ENCODE data around the gene IGFL2. TPM values are rescaled to one million over a fixed set of nuclear protein-coding genes. Genes with fewer than 3 reads are reported as not detected.
"Not testable (repeated sequence)": the region's sequence is repeated elsewhere in the genome, so short reads cannot be mapped to it uniquely, and the experiment has no call there.

Gene IGFL2
- total and polyA plus RNA-seq, 4 donors: not detected

- 60 to 63% methylated on average over 8 of the region's 8 CpGs for WGBS, 2 donors
- Histone ChIP-seq H3K27ac (ENCODE audit: low read depth in 1 of 2, low read length in 1 of 2) (no peak overlapping the region), H3K4me3 (no peak overlapping the region), H3K4me1 (ENCODE audit: control insufficient read depth in 5 of 5, insufficient read depth in 5 of 5, low read length in 5 of 5) (no peaks in the 10 kb centered on the region), H3K9ac (ENCODE audit: insufficient read depth in 1 of 2, low read length in 2 of 2) (no peak overlapping the region), H3K27me3 (ENCODE audit: control insufficient read depth in 3 of 3, insufficient read depth in 3 of 3, low read length in 2 of 3) (peaks cover 0 to 8% (median 3%) of the 10 kb centered on the region in 3 donors), H3K9me3 (ENCODE audit: control insufficient read depth in 4 of 4, insufficient read depth in 3 of 4, low read length in 3 of 4) (no peaks in the 10 kb centered on the region), H3K36me3 (ENCODE audit: control insufficient read depth in 4 of 4, insufficient read depth in 4 of 4, low read length in 4 of 4) (no peaks in the 10 kb centered on the region)
- no peak for TF ChIP-seq CTCF (IDR thresholded peaks at IDR 0.05; ENCODE audit: control extremely low read depth, extremely low read depth)
- DNase-seq: no peak
- no peak for ATAC-seq (ENCODE audit: insufficient read depth, low FRiP score)
Measured at GRCh38 chr19:46189971-46190888, 42.2 kb downstream of the IGFL2 start.

GRCh38 chr19:46191356-46191755 lies 43.3 kb downstream of the IGFL2 start:
- Histone ChIP-seq H3K9me3 (ENCODE audit: control insufficient read depth in 4 of 4, insufficient read depth in 3 of 4, low read length in 3 of 4) (no peaks in the 10 kb centered on the region), H3K4me3 (no peak overlapping the region), H3K4me1 (ENCODE audit: control insufficient read depth in 5 of 5, insufficient read depth in 5 of 5, low read length in 5 of 5) (no peaks in the 10 kb centered on the region), H3K27ac (ENCODE audit: low read depth in 1 of 2, low read length in 1 of 2) (no peak overlapping the region), H3K36me3 (ENCODE audit: control insufficient read depth in 4 of 4, insufficient read depth in 4 of 4, low read length in 4 of 4) (no peaks in the 10 kb centered on the region), H3K27me3 (ENCODE audit: control insufficient read depth in 3 of 3, insufficient read depth in 3 of 3, low read length in 2 of 3) (peaks cover 0 to 8% (median 3%) of the 10 kb centered on the region in 3 donors), H3K9ac (ENCODE audit: insufficient read depth in 1 of 2, low read length in 2 of 2) (no peak overlapping the region)
- ATAC-seq (ENCODE audit: insufficient read depth, low FRiP score) (no peak), DNase-seq (no peak)
- no peak for TF ChIP-seq CTCF (IDR thresholded peaks at IDR 0.05; ENCODE audit: control extremely low read depth, extremely low read depth)
- 77 to 83% methylated on average over 4 of the region's 4 CpGs for WGBS, 2 donors

GRCh38 chr19:46191972-46192371 lies 43.9 kb downstream of the IGFL2 start:
- no peaks in the 10 kb centered on the region for H3K36me3 ChIP-seq (ENCODE audit: control insufficient read depth in 4 of 4, insufficient read depth in 4 of 4, low read length in 4 of 4)
- ATAC-seq (ENCODE audit: insufficient read depth, low FRiP score): no peak
- no peak for DNase-seq
- no peak overlapping the region for H3K27ac ChIP-seq (ENCODE audit: low read depth in 1 of 2, low read length in 1 of 2)
- no peaks in the 10 kb centered on the region for H3K4me1 ChIP-seq (ENCODE audit: control insufficient read depth in 5 of 5, insufficient read depth in 5 of 5, low read length in 5 of 5)
- H3K27me3 ChIP-seq (ENCODE audit: control insufficient read depth in 3 of 3, insufficient read depth in 3 of 3, low read length in 2 of 3): peaks cover 0 to 8% (median 3%) of the 10 kb centered on the region in 3 donors
- WGBS, 2 donors: 49 to 54% methylated on average over 3 of the region's 3 CpGs
- H3K9ac ChIP-seq (ENCODE audit: insufficient read depth in 1 of 2, low read length in 2 of 2): no peak overlapping the region
- H3K9me3 ChIP-seq (ENCODE audit: control insufficient read depth in 4 of 4, insufficient read depth in 3 of 4, low read length in 3 of 4): no peaks in the 10 kb centered on the region
- no peak overlapping the region for H3K4me3 ChIP-seq
- TF ChIP-seq CTCF (IDR thresholded peaks at IDR 0.05; ENCODE audit: control extremely low read depth, extremely low read depth): no peak

GRCh38 chr19:46192626-46192991 lies 44.6 kb downstream of the IGFL2 start:
- DNase-seq; H3K27ac ChIP-seq (ENCODE audit: low read depth in 1 of 2, low read length in 1 of 2); H3K36me3 ChIP-seq (ENCODE audit: control insufficient read depth in 4 of 4, insufficient read depth in 4 of 4, low read length in 4 of 4); H3K4me3 ChIP-seq; H3K9ac ChIP-seq (ENCODE audit: insufficient read depth in 1 of 2, low read length in 2 of 2); H3K27me3 ChIP-seq (ENCODE audit: control insufficient read depth in 3 of 3, insufficient read depth in 3 of 3, low read length in 2 of 3); ATAC-seq (ENCODE audit: insufficient read depth, low FRiP score); H3K4me1 ChIP-seq (ENCODE audit: control insufficient read depth in 5 of 5, insufficient read depth in 5 of 5, low read length in 5 of 5); H3K9me3 ChIP-seq (ENCODE audit: control insufficient read depth in 4 of 4, insufficient read depth in 3 of 4, low read length in 3 of 4): not testable (repeated sequence)
- 72 to 77% methylated on average over 5 of the region's 5 CpGs for WGBS, 2 donors
